ENCODE data around the gene NOLC1.

The NOLC1 gene

DNA sequence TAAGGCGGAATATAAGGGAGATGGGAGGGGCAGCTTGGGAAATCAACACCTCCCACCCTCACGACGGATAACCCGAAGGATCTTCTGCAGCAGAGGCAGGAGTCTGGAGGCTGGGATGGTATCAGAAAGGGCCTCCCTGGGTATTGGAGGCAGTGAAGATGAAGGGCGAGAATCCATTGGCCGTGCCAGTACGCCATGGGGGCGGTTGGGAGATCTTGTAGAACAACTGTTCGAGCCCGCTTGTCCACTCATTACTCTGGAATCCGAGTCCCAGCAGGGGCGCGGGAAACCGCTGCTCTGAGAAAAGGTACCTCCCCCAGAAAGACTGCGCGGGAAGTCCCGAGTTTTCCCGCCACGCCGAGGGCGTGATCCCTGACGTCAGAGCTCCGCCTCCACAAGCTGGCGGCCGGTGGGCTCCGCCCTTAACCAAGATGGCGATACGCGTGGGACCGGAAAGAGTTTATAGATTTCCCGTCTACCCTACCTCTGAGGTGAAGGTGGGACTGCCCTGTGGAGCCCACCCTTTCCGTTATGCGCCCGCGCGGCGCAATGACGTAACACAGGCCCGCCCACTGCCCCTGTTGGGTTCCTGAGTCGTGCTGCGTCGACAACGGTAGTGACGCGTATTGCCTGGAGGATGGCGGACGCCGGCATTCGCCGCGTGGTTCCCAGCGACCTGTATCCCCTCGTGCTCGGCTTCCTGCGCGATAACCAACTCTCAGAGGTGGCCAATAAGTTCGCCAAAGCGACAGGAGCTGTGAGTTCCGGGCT is at the start of gene NOLC1:
Gene NOLC1, plus strand, starts transcription at position 616 of the 771 bp plus-strand sequence. Its CDS starts 22 bp downstream, at position 638.
- peak; percentile 100 for DNase-seq (ENCODE audit: low read depth)
- peak within 1 kb of the TSS; percentile 95 for H3K4me3 ChIP-seq (ENCODE audit: low read depth, low read length)
- TF ChIP-seq, protein P1, sequence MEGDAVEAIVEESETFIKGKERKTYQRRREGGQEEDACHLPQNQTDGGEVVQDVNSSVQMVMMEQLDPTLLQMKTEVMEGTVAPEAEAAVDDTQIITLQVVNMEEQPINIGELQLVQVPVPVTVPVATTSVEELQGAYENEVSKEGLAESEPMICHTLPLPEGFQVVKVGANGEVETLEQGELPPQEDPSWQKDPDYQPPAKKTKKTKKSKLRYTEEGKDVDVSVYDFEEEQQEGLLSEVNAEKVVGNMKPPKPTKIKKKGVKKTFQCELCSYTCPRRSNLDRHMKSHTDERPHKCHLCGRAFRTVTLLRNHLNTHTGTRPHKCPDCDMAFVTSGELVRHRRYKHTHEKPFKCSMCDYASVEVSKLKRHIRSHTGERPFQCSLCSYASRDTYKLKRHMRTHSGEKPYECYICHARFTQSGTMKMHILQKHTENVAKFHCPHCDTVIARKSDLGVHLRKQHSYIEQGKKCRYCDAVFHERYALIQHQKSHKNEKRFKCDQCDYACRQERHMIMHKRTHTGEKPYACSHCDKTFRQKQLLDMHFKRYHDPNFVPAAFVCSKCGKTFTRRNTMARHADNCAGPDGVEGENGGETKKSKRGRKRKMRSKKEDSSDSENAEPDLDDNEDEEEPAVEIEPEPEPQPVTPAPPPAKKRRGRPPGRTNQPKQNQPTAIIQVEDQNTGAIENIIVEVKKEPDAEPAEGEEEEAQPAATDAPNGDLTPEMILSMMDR (conservative IDR thresholded peaks at IDR 0.05; ENCODE audit: low read depth, low read length), result no peak

DNA sequence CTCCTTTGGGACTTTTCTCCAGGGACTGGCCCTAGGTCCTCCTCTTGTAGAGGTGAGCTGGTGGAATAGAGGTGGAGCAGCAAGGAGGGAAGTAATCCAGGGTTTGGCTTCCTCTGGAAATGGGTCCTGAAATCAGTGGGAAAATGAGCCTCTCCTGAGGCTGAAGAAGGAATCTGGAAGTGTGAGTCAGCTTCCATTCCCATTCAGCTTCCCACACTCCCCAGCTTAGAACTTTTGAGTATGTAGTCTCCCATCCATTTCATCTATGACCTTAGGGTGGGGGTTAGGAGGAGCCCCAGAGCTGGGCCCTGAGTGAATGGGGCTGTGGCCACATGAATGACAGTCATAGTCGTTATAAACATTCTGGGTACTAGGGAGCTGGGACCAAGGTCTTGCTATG is 49.8 kb upstream of the NOLC1 start:
- TF ChIP-seq, protein P1 (conservative IDR thresholded peaks at IDR 0.05; ENCODE audit: low read depth, low read length), result no peak
- H3K4me3 ChIP-seq (ENCODE audit: low read depth, low read length), result no peak overlapping the region
- no peak for DNase-seq (ENCODE audit: low read depth)

DNA sequence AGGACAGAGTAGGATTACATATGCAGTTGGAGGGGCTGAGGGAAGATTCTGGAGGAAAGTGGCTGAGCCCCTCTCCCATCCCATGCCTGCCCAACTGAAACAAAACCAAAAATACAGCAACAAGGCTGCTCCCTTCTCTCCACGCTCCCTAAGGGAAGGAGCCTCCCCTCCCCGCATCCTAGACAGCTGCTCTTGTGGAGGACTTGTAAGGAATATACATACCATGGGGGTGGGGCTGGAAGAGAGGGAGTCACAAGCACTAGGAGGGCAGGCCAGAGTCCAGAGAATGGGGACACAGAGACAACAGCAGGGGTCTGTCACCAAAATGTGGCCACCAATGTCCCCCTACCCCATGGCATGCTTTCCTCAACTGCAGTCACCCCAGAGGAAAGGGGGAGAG is 45.2 kb upstream of the NOLC1 start:
- no peak overlapping the region for H3K4me3 ChIP-seq (ENCODE audit: low read depth, low read length)

DNA sequence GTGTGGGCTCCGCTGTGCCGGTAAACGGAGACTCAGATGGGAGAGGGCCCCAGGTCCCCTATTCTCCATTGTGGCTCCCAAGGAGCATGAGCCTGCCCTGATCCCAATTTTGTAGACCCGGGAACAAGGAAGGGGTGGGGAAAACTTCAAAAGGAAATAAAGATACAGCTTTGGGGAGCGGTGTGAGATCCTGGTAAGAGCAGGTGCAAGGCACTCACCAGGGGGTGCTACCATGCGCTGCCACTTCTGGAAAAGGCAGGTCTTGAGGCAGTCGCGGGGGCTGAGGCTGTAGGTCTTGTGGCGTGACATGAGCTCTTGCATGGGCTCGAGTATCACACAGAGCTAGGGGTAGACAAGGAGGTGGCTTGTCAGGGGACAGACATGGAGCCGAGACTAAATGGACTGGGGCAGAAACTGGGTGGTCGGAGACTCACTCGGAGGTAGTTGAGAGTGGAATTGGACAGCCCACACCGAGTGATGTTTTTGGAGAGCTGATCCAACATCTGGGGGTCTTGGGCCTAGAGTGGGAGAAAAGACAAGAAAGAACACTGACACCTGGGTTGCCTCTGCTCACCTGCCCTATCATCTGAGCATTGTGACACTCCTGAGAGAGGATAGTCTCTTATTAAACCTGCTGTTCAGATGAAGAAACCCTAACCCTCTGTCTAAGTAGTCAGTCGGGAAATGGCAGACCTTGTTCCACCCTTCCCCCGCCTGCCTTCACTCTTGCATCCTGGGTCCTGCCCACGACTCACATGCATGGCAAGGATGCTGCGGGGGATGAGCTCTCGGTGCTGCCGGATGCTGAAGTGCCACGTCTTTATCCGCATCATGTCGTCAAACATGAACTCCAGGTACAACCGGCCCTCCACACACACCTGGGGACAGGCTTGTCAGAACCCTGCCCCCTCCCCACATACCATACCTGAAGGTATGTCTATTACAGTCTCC is 42.7 kb upstream of the NOLC1 start:
- no peak for DNase-seq (ENCODE audit: low read depth)
- H3K4me3 ChIP-seq (ENCODE audit: low read depth, low read length), result no peak overlapping the region
- TF ChIP-seq, protein P1 (conservative IDR thresholded peaks at IDR 0.05; ENCODE audit: low read depth, low read length), result no peak

More for the DNA sequence above, 45.2 kb upstream of the NOLC1 start:
- TF ChIP-seq, protein P1 (conservative IDR thresholded peaks at IDR 0.05; ENCODE audit: low read depth, low read length), result no peak
- no peak for DNase-seq (ENCODE audit: low read depth)

DNA sequence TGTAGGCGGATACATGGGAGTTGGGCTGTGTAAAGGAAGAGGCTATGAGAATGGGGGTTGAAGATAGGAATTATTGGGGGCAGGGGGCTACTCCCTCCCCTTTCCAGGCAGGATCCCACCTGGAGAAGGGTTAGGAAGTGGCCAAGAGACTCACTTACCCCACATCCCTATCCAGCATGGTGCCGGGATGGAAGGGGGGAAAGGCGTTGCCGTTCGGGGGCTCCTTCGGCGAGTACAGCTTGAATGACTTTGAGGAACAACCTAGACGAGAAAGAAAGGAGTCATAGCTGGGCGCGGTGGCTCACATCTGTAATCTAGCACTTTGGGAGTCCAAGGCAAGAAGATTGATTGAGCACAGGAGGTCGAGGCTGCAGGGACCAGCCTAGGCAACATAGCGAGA is 40.9 kb upstream of the NOLC1 start:
- TF ChIP-seq, protein P1 (conservative IDR thresholded peaks at IDR 0.05; ENCODE audit: low read depth, low read length), result no peak
- no peak overlapping the region for H3K4me3 ChIP-seq (ENCODE audit: low read depth, low read length)
- no peak for DNase-seq (ENCODE audit: low read depth)

DNA sequence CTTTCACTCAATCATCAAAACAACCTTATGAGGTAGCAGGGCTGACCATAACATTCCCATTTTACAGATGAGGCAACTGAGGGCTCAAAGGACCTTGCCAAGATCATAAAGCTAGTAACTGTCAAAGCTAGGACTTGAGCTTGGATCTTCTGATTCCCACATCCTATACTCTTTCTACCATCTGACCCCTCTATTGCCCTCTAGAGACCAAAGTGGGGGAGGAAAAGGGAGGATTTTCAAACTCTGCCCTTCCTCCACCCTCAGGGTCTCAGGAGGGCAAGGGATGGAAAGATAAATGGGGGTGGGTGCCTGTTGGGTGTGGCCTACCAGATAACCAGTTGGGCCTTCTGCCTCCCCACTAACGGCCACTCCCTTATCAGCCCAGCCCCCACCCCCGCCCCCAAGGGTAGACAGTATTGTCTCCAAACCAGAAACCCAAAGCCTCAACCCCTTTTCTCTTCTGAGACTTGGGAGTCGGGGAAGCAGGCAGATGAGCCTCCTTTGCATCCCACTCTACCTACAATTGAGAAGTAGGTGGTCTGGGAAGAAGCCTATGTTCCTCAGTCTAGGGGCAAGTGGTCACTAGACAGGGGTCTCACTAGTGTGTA is 39.9 kb upstream of the NOLC1 start:
- TF ChIP-seq, protein P1 (conservative IDR thresholded peaks at IDR 0.05; ENCODE audit: low read depth, low read length), result peak; percentile 12
- no peak overlapping the region for H3K4me3 ChIP-seq (ENCODE audit: low read depth, low read length)
- no peak for DNase-seq (ENCODE audit: low read depth)

Measured in choroid plexus epithelial cell (primary cell).